K562 (cell line): ENCODE data around the gene PRR36.

Experiments
- CTCF ChIP-seq, 3 experiments: IDR thresholded peaks in 2 of 3; conservative IDR thresholded peaks in 1 of 3; 2 replicates each; pipeline ENCODE4 v1.5.1; 2011 to 2012; ENCODE audit warnings: low read length in 3 of 3, mild to moderate bottlenecking in 3 of 3, control low read depth in 2 of 3, improper control_type of control experiment in 1 of 3, inconsistent platforms in 1 of 3, low read depth in 1 of 3, mixed read lengths in 1 of 3, moderate library complexity in 1 of 3; ENCODE audit not compliant: insufficient read depth in 2 of 3
- FOXK2 ChIP-seq, 2 experiments: fragments of 450-650 bp; IDR thresholded peaks in 1 of 2; conservative IDR thresholded peaks in 1 of 2; 2 replicates each; pipeline ENCODE4 v1.6.1; 2016; ENCODE audit warnings: low read depth in 2 of 2, mild to moderate bottlenecking in 1 of 2
- NFE2L1 ChIP-seq: fragments of 450-650 bp; IDR thresholded peaks from 2 replicates; pipeline ENCODE4 v1.6.1; 2016; ENCODE audit warnings: missing genetic modification characterization, low read depth, mild to moderate bottlenecking, missing compliant biosample characterization, moderate library complexity, borderline replicate concordance
- PATZ1 ChIP-seq: fragments of 250-450 bp; sonication (Bioruptor Pico); IDR thresholded peaks from 2 replicates; pipeline ENCODE4 v1.5.0; 2020; ENCODE audit warnings: mild to moderate bottlenecking, borderline replicate concordance
- TEAD4 ChIP-seq, 2 experiments: sonication (generic) in 1 of 2; formaldehyde crosslinking in 1 of 2; IDR thresholded peaks; 2 replicates each; pipeline versions ENCODE4 v1.6.1 to v1.8.0; 2012 to 2022; ENCODE audit warnings: borderline replicate concordance in 1 of 2, inconsistent platforms in 1 of 2, low read length in 1 of 2, mild to moderate bottlenecking in 1 of 2, missing genetic modification reagents in 1 of 2
- ZC3H8 ChIP-seq: fragments of 450-650 bp; IDR thresholded peaks from 2 replicates; pipeline ENCODE4 v1.6.1; 2017
- ZNF324 ChIP-seq: fragments of 250-450 bp; sonication (Bioruptor Pico); IDR thresholded peaks from 2 replicates; pipeline ENCODE4 v1.4.0; 2020; ENCODE audit warnings: mild to moderate bottlenecking
- ZNF395 ChIP-seq: fragments of 200-800 bp; sonication (Bioruptor generic); IDR thresholded peaks from 2 replicates; pipeline ENCODE4 v1.6.1; 2017; ENCODE audit warnings: missing genetic modification characterization, missing compliant biosample characterization

- TF ChIP-seq ZC3H8 = no peak
- no peak for TF ChIP-seq TEAD4 (IDR thresholded peaks at IDR 0.05; ENCODE audit: low read length)
- TF ChIP-seq TEAD4 (CRISPR knock-in tag; IDR thresholded peaks at IDR 0.05; ENCODE audit: borderline replicate concordance) = no peak
- TF ChIP-seq PATZ1 = no peak
- TF ChIP-seq FOXK2 (conservative IDR thresholded peaks at IDR 0.05 in 1 of 2, IDR thresholded peaks at IDR 0.05 in 1 of 2; ENCODE audit: low read depth in 2 of 2) = no peak
- no peak for TF ChIP-seq ZNF395 (CRISPR knock-in tag)
- TF ChIP-seq CTCF (IDR thresholded peaks at IDR 0.05 in 2 of 3, conservative IDR thresholded peaks at IDR 0.05 in 1 of 3; ENCODE audit: insufficient read depth in 2 of 3, low read depth in 1 of 3, low read length in 3 of 3) = no peak
- TF ChIP-seq NFE2L1 (tag) = no peak
- no peak for TF ChIP-seq ZNF324 (CRISPR knock-in tag)
Measured at GRCh38 chr19:7910321-7911161, 36.4 kb upstream of the PRR36 start.
